ENCODE results near the gene CEP131.

Gene CEP131

GRCh38 chr17:81253358-81254131 is 30.8 kb upstream of the CEP131 start (continued):
- TF ChIP-seq ZFP41 (tag by site-specific recombination; IDR thresholded peaks at IDR 0.05; ENCODE audit: borderline replicate concordance) (0 out of 2 replicates have a peak, but pooled peaks have one; percentile 10), ZFHX2 (tag by site-specific recombination; conservative IDR thresholded peaks at IDR 0.05) (no peak; the same call in 1 of the 2 replicates), ZNF843 (tag by site-specific recombination; IDR thresholded peaks at IDR 0.05) (peak; percentile 67; the same call in 1 of the 2 replicates), MYNN (tag by site-specific recombination; IDR thresholded peaks at IDR 0.05; ENCODE audit: borderline replicate concordance) (peak; percentile 65; the same call in 1 of the 2 replicates), ZNF292 (tag by site-specific recombination; IDR thresholded peaks at IDR 0.05; ENCODE audit: borderline replicate concordance, low read depth) (no peak), KLF16 (tag by site-specific recombination; IDR thresholded peaks at IDR 0.05) (no peak), ZNF514 (tag by site-specific recombination; IDR thresholded peaks at IDR 0.05) (peak; percentile 78; the same call in 1 of the 2 replicates), ZSCAN23 (tag by site-specific recombination; IDR thresholded peaks at IDR 0.05) (peak; percentile 72; the same call in 1 of the 2 replicates), ZNF366 (tag by site-specific recombination; conservative IDR thresholded peaks at IDR 0.05) (peak; percentile 80; the same call in 1 of the 2 replicates), ZNF426 (tag by site-specific recombination; IDR thresholded peaks at IDR 0.05) (no peak), ZNF792 (tag by site-specific recombination; IDR thresholded peaks at IDR 0.05) (peak; percentile 66; the same call in 1 of the 2 replicates), PRDM1 (tag by site-specific recombination; IDR thresholded peaks at IDR 0.05) (no peak; the same call in 1 of the 2 replicates), IKZF3 (tag by site-specific recombination; IDR thresholded peaks at IDR 0.05) (no peak), REPIN1 (tag by site-specific recombination; IDR thresholded peaks at IDR 0.05; ENCODE audit: low read depth) (no peak; the same call in 1 of the 2 replicates), ZSCAN16 (tag by site-specific recombination; IDR thresholded peaks at IDR 0.05) (peak; percentile 76), ZNF626 (tag by site-specific recombination; IDR thresholded peaks at IDR 0.05) (no peak), ZNF37A (tag by site-specific recombination; IDR thresholded peaks at IDR 0.05) (no peak), CTCF (tag by site-specific recombination; IDR thresholded peaks at IDR 0.05) (peak; percentile 96), ZBTB48 (tag by site-specific recombination; IDR thresholded peaks at IDR 0.05) (peak; percentile 66), ZNF175 (tag by site-specific recombination; IDR thresholded peaks at IDR 0.05) (peak; percentile 66; the same call in 1 of the 2 replicates), ZXDB (tag by site-specific recombination; IDR thresholded peaks at IDR 0.05) (no peak), ZNF266 (tag by site-specific recombination; IDR thresholded peaks at IDR 0.05; ENCODE audit: low read depth) (peak; percentile 78), ZNF76 (tag by site-specific recombination; IDR thresholded peaks at IDR 0.05; ENCODE audit: borderline replicate concordance, low read depth) (peak; percentile 64), ZNF341 (tag by site-specific recombination; IDR thresholded peaks at IDR 0.05; ENCODE audit: low read depth) (no peak), ZNF529 (tag by site-specific recombination; IDR thresholded peaks at IDR 0.05; ENCODE audit: insufficient replicate concordance) (no peak), ZNF2 (tag by site-specific recombination; IDR thresholded peaks at IDR 0.05) (peak; percentile 99), ZNF548 (tag by site-specific recombination; IDR thresholded peaks at IDR 0.05) (peak; percentile 27; the same call in 1 of the 2 replicates), ZNF707 (tag by site-specific recombination; IDR thresholded peaks at IDR 0.05) (peak; percentile 89), ZNF549 (tag by site-specific recombination; IDR thresholded peaks at IDR 0.05) (no peak), HOXD13 (CRISPR knock-in tag; IDR thresholded peaks at IDR 0.05; ENCODE audit: borderline replicate concordance) (no peak)
- TF ChIP-seq, protein P1, sequence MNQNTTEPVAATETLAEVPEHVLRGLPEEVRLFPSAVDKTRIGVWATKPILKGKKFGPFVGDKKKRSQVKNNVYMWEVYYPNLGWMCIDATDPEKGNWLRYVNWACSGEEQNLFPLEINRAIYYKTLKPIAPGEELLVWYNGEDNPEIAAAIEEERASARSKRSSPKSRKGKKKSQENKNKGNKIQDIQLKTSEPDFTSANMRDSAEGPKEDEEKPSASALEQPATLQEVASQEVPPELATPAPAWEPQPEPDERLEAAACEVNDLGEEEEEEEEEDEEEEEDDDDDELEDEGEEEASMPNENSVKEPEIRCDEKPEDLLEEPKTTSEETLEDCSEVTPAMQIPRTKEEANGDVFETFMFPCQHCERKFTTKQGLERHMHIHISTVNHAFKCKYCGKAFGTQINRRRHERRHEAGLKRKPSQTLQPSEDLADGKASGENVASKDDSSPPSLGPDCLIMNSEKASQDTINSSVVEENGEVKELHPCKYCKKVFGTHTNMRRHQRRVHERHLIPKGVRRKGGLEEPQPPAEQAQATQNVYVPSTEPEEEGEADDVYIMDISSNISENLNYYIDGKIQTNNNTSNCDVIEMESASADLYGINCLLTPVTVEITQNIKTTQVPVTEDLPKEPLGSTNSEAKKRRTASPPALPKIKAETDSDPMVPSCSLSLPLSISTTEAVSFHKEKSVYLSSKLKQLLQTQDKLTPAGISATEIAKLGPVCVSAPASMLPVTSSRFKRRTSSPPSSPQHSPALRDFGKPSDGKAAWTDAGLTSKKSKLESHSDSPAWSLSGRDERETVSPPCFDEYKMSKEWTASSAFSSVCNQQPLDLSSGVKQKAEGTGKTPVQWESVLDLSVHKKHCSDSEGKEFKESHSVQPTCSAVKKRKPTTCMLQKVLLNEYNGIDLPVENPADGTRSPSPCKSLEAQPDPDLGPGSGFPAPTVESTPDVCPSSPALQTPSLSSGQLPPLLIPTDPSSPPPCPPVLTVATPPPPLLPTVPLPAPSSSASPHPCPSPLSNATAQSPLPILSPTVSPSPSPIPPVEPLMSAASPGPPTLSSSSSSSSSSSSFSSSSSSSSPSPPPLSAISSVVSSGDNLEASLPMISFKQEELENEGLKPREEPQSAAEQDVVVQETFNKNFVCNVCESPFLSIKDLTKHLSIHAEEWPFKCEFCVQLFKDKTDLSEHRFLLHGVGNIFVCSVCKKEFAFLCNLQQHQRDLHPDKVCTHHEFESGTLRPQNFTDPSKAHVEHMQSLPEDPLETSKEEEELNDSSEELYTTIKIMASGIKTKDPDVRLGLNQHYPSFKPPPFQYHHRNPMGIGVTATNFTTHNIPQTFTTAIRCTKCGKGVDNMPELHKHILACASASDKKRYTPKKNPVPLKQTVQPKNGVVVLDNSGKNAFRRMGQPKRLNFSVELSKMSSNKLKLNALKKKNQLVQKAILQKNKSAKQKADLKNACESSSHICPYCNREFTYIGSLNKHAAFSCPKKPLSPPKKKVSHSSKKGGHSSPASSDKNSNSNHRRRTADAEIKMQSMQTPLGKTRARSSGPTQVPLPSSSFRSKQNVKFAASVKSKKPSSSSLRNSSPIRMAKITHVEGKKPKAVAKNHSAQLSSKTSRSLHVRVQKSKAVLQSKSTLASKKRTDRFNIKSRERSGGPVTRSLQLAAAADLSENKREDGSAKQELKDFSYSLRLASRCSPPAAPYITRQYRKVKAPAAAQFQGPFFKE (tag by site-specific recombination; IDR thresholded peaks at IDR 0.05; ENCODE audit: borderline replicate concordance): peak; percentile 93; the same call in 1 of the 2 replicates
- TF ChIP-seq, protein P2, sequence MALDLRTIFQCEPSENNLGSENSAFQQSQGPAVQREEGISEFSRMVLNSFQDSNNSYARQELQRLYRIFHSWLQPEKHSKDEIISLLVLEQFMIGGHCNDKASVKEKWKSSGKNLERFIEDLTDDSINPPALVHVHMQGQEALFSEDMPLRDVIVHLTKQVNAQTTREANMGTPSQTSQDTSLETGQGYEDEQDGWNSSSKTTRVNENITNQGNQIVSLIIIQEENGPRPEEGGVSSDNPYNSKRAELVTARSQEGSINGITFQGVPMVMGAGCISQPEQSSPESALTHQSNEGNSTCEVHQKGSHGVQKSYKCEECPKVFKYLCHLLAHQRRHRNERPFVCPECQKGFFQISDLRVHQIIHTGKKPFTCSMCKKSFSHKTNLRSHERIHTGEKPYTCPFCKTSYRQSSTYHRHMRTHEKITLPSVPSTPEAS (tag by site-specific recombination; IDR thresholded peaks at IDR 0.05): no peak
